HEK293 (cell line): ENCODE results near the gene IL17C.

Experiments
- CTCF ChIA-PET: fragments of 350-600 bp; formaldehyde crosslinking; extraction: SDS; loops from one replicate; lab custom pipeline; 2021; ENCODE audit warnings: antibody characterized with exemption; lab: Yijun Ruan, JAX
- POLR2A ChIA-PET: fragments of 300-600 bp; formaldehyde crosslinking; extraction: SDS; loops from one replicate; lab custom pipeline; 2020; ENCODE audit warnings: antibody characterized with exemption, inconsistent platforms; lab: Yijun Ruan, JAX
- H3K27ac ChIP-seq: fragments of 200-500 bp; sonication (Bioruptor generic); 2 replicates; pipeline ENCODE4 v1.5.1; 2014; ENCODE audit warnings: low read depth, low read length, control low read depth, inconsistent platforms; ENCODE audit errors: extremely low read depth
- H3K36me3 ChIP-seq, 2 experiments: fragments of 200-500 bp in 1 of 2; sonication (Bioruptor generic) in 1 of 2; 1 replicate in 1 of 2; 2 replicates in 1 of 2; pipeline ENCODE4 v1.5.1; 2014 to 2017; ENCODE audit warnings: inconsistent platforms in 2 of 2, low read length in 2 of 2; ENCODE audit not compliant: control insufficient read depth in 2 of 2, insufficient read depth in 1 of 2
- H3K4me1 ChIP-seq: fragments of 200-500 bp; sonication (Bioruptor generic); 2 replicates; pipeline ENCODE4 v1.5.1; 2014; ENCODE audit warnings: mild to moderate bottlenecking, low read length, inconsistent platforms; ENCODE audit not compliant: control insufficient read depth, insufficient read depth
- H3K4me3 ChIP-seq: 2 replicates; pipeline ENCODE4 v1.5.1; 2011; ENCODE audit warnings: low read depth, mild to moderate bottlenecking, control low read depth, low read length, moderate library complexity
- H3K9me3 ChIP-seq: fragments of 200-500 bp; sonication (Bioruptor generic); 2 replicates; pipeline ENCODE4 v1.5.1; 2014; ENCODE audit warnings: low read depth, low read length, inconsistent platforms; ENCODE audit not compliant: control insufficient read depth, insufficient read depth
- ELK4 ChIP-seq: IDR thresholded peaks from 2 replicates; pipeline ENCODE4 v1.6.1; 2011; ENCODE audit warnings: mild to moderate bottlenecking, low read depth, low read length, borderline replicate concordance
- HIC1 ChIP-seq: fragments of 450-650 bp; formaldehyde crosslinking; IDR thresholded peaks from 2 replicates; pipeline ENCODE4 v1.5.1; 2016; ENCODE audit warnings: missing biosample characterization, missing genetic modification characterization
- HOXD13 ChIP-seq: sonication (generic); formaldehyde crosslinking; IDR thresholded peaks from 2 replicates; pipeline ENCODE4 v1.8.0; 2022; ENCODE audit warnings: missing genetic modification reagents, borderline replicate concordance
- KLF10 ChIP-seq: fragments of 450-650 bp; IDR thresholded peaks from 2 replicates; pipeline ENCODE4 v1.5.1; 2018; ENCODE audit warnings: missing biosample characterization, mild to moderate bottlenecking, missing genetic modification characterization
- OVOL3 ChIP-seq: fragments of 450-650 bp; formaldehyde crosslinking; IDR thresholded peaks from 2 replicates; pipeline ENCODE4 v1.5.1; 2016; ENCODE audit warnings: missing biosample characterization, missing genetic modification characterization
- REST ChIP-seq: fragments of 450-650 bp; formaldehyde crosslinking; IDR thresholded peaks from 2 replicates; pipeline ENCODE4 v1.5.1; 2016; ENCODE audit warnings: missing biosample characterization, missing genetic modification characterization
- YY2 ChIP-seq: fragments of 450-650 bp; formaldehyde crosslinking; IDR thresholded peaks from 2 replicates; pipeline ENCODE4 v1.5.1; 2016; ENCODE audit warnings: missing biosample characterization, missing genetic modification characterization
- ZBTB26 ChIP-seq: fragments of 450-650 bp; formaldehyde crosslinking; optimal IDR thresholded peaks from 2 replicates; pipeline ENCODE3; 2016; ENCODE audit warnings: missing biosample characterization, mild to moderate bottlenecking, missing genetic modification characterization
- ZFP41 ChIP-seq: fragments of 450-650 bp; formaldehyde crosslinking; IDR thresholded peaks from 2 replicates; pipeline ENCODE4 v1.5.1; 2016; ENCODE audit warnings: missing biosample characterization, missing genetic modification characterization, borderline replicate concordance
- ZIC2 ChIP-seq: fragments of 450-650 bp; formaldehyde crosslinking; IDR thresholded peaks from 2 replicates; pipeline ENCODE4 v1.5.1; 2016; ENCODE audit warnings: missing biosample characterization, missing genetic modification characterization
- ZNF121 ChIP-seq: fragments of 450-650 bp; formaldehyde crosslinking; IDR thresholded peaks from 2 replicates; pipeline ENCODE4 v1.5.1; 2016; ENCODE audit warnings: missing biosample characterization, missing genetic modification characterization
- ZNF132 ChIP-seq: fragments of 450-650 bp; formaldehyde crosslinking; IDR thresholded peaks from 2 replicates; pipeline ENCODE4 v1.5.1; 2017; ENCODE audit warnings: missing biosample characterization, missing genetic modification characterization, borderline replicate concordance
- ZNF146 ChIP-seq: fragments of 450-650 bp; formaldehyde crosslinking; IDR thresholded peaks from 2 replicates; pipeline ENCODE4 v1.5.1; 2016; ENCODE audit warnings: missing biosample characterization, missing genetic modification characterization
- ZNF239 ChIP-seq: fragments of 450-650 bp; formaldehyde crosslinking; IDR thresholded peaks from 2 replicates; pipeline ENCODE4 v1.5.1; 2016; ENCODE audit warnings: missing biosample characterization, missing genetic modification characterization
- ZNF311 ChIP-seq: fragments of 450-650 bp; formaldehyde crosslinking; IDR thresholded peaks from 2 replicates; pipeline ENCODE4 v1.5.1; 2017; ENCODE audit warnings: missing biosample characterization, missing genetic modification characterization, borderline replicate concordance
- ZNF585B ChIP-seq: fragments of 450-650 bp; formaldehyde crosslinking; IDR thresholded peaks from 2 replicates; pipeline ENCODE4 v1.5.1; 2016; ENCODE audit warnings: missing biosample characterization, missing genetic modification characterization
- ZNF645 ChIP-seq: fragments of 450-650 bp; formaldehyde crosslinking; IDR thresholded peaks from 2 replicates; pipeline ENCODE4; 2016; ENCODE audit warnings: missing biosample characterization, missing genetic modification characterization
- ZNF660 ChIP-seq: fragments of 450-650 bp; IDR thresholded peaks from 2 replicates; pipeline ENCODE4 v1.5.1; 2018; ENCODE audit warnings: missing biosample characterization, mild to moderate bottlenecking, missing genetic modification characterization
- ZNF677 ChIP-seq: fragments of 450-650 bp; IDR thresholded peaks from 2 replicates; pipeline ENCODE4 v1.5.0; 2018; ENCODE audit warnings: missing biosample characterization, mild to moderate bottlenecking, missing genetic modification characterization, moderate library complexity
- ZNF707 ChIP-seq: fragments of 450-650 bp; formaldehyde crosslinking; IDR thresholded peaks from 2 replicates; pipeline ENCODE4 v1.5.1; 2016; ENCODE audit warnings: missing biosample characterization, missing genetic modification characterization
- ZNF785 ChIP-seq: fragments of 450-650 bp; formaldehyde crosslinking; IDR thresholded peaks from 2 replicates; pipeline ENCODE4 v1.5.1; 2016; ENCODE audit warnings: missing biosample characterization, missing genetic modification characterization

IL17C gene

GRCh38 chr16:88655053-88655732 is 16.8 kb downstream of the IL17C start:
- CTCF ChIA-PET, result interaction anchor here (0.7 kb wide), 1 partner anchor 192 kb away, joined by 3 read pairs; no protein-coding TSS in a partner anchor
- H3K4me3 ChIP-seq, result no peak overlapping the region
- TF ChIP-seq ZNF645 (tag by site-specific recombination) (no peak), ZNF585B (tag by site-specific recombination) (no peak), OVOL3 (tag by site-specific recombination) (no peak), ZNF239 (tag by site-specific recombination) (no peak), ZNF311 (tag by site-specific recombination) (no peak), ZBTB26 (tag by site-specific recombination) (no peak), HIC1 (tag by site-specific recombination) (no peak), ZNF660 (tag by site-specific recombination) (no peak), ZFP41 (no peak), YY2 (tag by site-specific recombination) (no peak), ZNF785 (no peak), ZNF707 (no peak)
- TF ChIP-seq, all 188 proteins: peak for 0
- no peaks in the 10 kb centered on the region for H3K9me3 ChIP-seq
- H3K4me1 ChIP-seq, result peaks cover 4% of the 10 kb centered on the region; the same call in 1 of the 2 replicates
- no peak overlapping the region for H3K27ac ChIP-seq
- peaks cover 0 to 15% of the 10 kb centered on the region in 2 experiments; a peak in 1 of 3 replicates for H3K36me3 ChIP-seq
- POLR2A ChIA-PET, result no interaction called here

- Histone ChIP-seq H3K4me3 (no peak overlapping the region), H3K36me3 (peaks cover 0 to 15% of the 10 kb centered on the region in 2 experiments; a peak in 1 of 3 replicates), H3K9me3 (no peaks in the 10 kb centered on the region), H3K4me1 (peaks cover 4% of the 10 kb centered on the region; the same call in 1 of the 2 replicates), H3K27ac (no peak overlapping the region)
- TF ChIP-seq ZNF146 (tag by site-specific recombination), result no peak
- TF ChIP-seq ZIC2 (tag by site-specific recombination), result peak; percentile 38; the same call in 1 of the 2 replicates
- POLR2A ChIA-PET, result no interaction called here
- CTCF ChIA-PET, result no interaction called here
Observed at GRCh38 chr16:88655733-88656281, 17.4 kb downstream of the IL17C start.

- peaks cover under 1% of the 10 kb centered on the region; the same call in 1 of the 2 replicates for H3K4me1 ChIP-seq
- peaks cover 0 to 15% of the 10 kb centered on the region in 2 experiments; a peak in 1 of 3 replicates for H3K36me3 ChIP-seq
- no peaks in the 10 kb centered on the region for H3K9me3 ChIP-seq
- no peak overlapping the region for H3K4me3 ChIP-seq
- no peak overlapping the region for H3K27ac ChIP-seq
- ChIA-PET CTCF (no interaction called here), POLR2A (no interaction called here)
- TF ChIP-seq HOXD13 (CRISPR knock-in tag) (no peak), REST (tag by site-specific recombination) (no peak), ZNF121 (tag by site-specific recombination) (no peak), ELK4 (no peak), ZNF132 (tag by site-specific recombination) (no peak), ZNF677 (tag by site-specific recombination) (no peak), KLF10 (tag by site-specific recombination) (no peak), YY2 (tag by site-specific recombination) (no peak)
Observed at GRCh38 chr16:88656291-88656980, 18.1 kb downstream of the IL17C start.
